Astrocyte (in vitro differentiated cells and primary cell): Measurements from ENCODE around the gene KLK5.

Experiments used
- CTCF ChIP-seq: IDR thresholded peaks from 2 replicates; pipeline ENCODE4 v1.5.1; 2011; ENCODE audit warnings: low read depth, mild to moderate bottlenecking, inconsistent platforms, low read length, moderate library complexity; ENCODE audit not compliant: insufficient read depth
- EZH2 ChIP-seq: IDR thresholded peaks from 2 replicates; pipeline ENCODE4 v1.6.1; 2012; ENCODE audit warnings: mild to moderate bottlenecking, low read length, inconsistent platforms; ENCODE audit not compliant: insufficient read depth

- TF ChIP-seq CTCF (no peak), EZH2 (no peak)
Measured at GRCh38 chr19:50910722-50911121, 42.1 kb downstream of the KLK5 start.
